Liver (tissue), 9 donors: ENCODE data around the gene RYR2. TPM values are rescaled to one million over a fixed set of nuclear protein-coding genes. Genes with fewer than 3 reads are reported as not detected.

Experiments used
- DNase-seq: peaks from one replicate; pipeline ENCODE4 v3.0.0-alpha.2; 2017; ENCODE audit warnings: low spot score
- H3K27ac ChIP-seq, 2 donors: one replicate each; pipeline ENCODE4 v1.7.0; 2013; ENCODE audit warnings: inconsistent platforms in 2 of 2, low read length in 2 of 2, control low read depth in 1 of 2, low read depth in 1 of 2, mild to moderate bottlenecking in 1 of 2
- H3K27me3 ChIP-seq, 4 donors: one replicate each; pipeline versions ENCODE4 v1.6.1 to v1.7.0; 2013; ENCODE audit warnings: low read length in 3 of 4, inconsistent platforms in 1 of 4, mild to moderate bottlenecking in 1 of 4, moderate library complexity in 1 of 4; ENCODE audit not compliant: control insufficient read depth in 4 of 4, insufficient read depth in 4 of 4
- H3K36me3 ChIP-seq, 4 donors: one replicate each; pipeline versions ENCODE4 v1.6.1 to v1.7.0; 2013; ENCODE audit warnings: low read length in 3 of 4, mild to moderate bottlenecking in 3 of 4, low read depth in 1 of 4, moderate library complexity in 1 of 4; ENCODE audit not compliant: control insufficient read depth in 4 of 4, insufficient read depth in 3 of 4
- H3K4me1 ChIP-seq, 4 donors: one replicate each; pipeline versions ENCODE4 v1.6.1 to v1.7.0; 2013; ENCODE audit warnings: low read length in 3 of 4, mild to moderate bottlenecking in 3 of 4, moderate library complexity in 1 of 4; ENCODE audit not compliant: control insufficient read depth in 4 of 4, insufficient read depth in 4 of 4
- H3K4me3 ChIP-seq, 3 donors: one replicate each; pipeline versions ENCODE4 v1.6.1 to v1.7.0; 2013; ENCODE audit warnings: low read length in 3 of 3, control low read depth in 1 of 3, low read depth in 1 of 3, mild to moderate bottlenecking in 1 of 3
- H3K9ac ChIP-seq, 2 donors: one replicate each; pipeline ENCODE4 v1.7.0; 2013; ENCODE audit warnings: low read length in 2 of 2, mild to moderate bottlenecking in 2 of 2, moderate library complexity in 2 of 2, control low read depth in 1 of 2, low read depth in 1 of 2
- H3K9me3 ChIP-seq, 4 donors: one replicate each; pipeline versions ENCODE4 v1.6.1 to v1.7.0; 2013; ENCODE audit warnings: low read length in 3 of 4; ENCODE audit not compliant: control insufficient read depth in 4 of 4
- EGR1 ChIP-seq, 2 donors: IDR thresholded peaks; 2 replicates each; pipeline ENCODE4 v1.6.1; 2016 to 2018; ENCODE audit warnings: antibody characterized with exemption in 2 of 2, low read depth in 2 of 2
- FOXA1 ChIP-seq: IDR thresholded peaks from 2 replicates; pipeline ENCODE4 v1.6.1; 2016; ENCODE audit warnings: antibody characterized with exemption
- FOXA2 ChIP-seq: IDR thresholded peaks from 2 replicates; pipeline ENCODE4 v1.6.1; 2016; ENCODE audit warnings: antibody characterized with exemption
- GABPA ChIP-seq, 2 donors: IDR thresholded peaks in 1 of 2; conservative IDR thresholded peaks in 1 of 2; 2 replicates each; pipeline ENCODE4 v1.6.1; 2016; ENCODE audit warnings: antibody characterized with exemption in 2 of 2, mild to moderate bottlenecking in 1 of 2, moderate library complexity in 1 of 2
- HNF4A ChIP-seq, 2 donors: conservative IDR thresholded peaks; 2 replicates each; pipeline ENCODE4 v1.6.1; 2016; ENCODE audit warnings: antibody characterized with exemption in 2 of 2, mild to moderate bottlenecking in 2 of 2
- HNF4G ChIP-seq: IDR thresholded peaks from 2 replicates; pipeline ENCODE4 v1.6.1; 2016; ENCODE audit warnings: antibody characterized with exemption
- NR2F2 ChIP-seq: IDR thresholded peaks from 2 replicates; pipeline ENCODE4 v1.6.1; 2016; ENCODE audit warnings: antibody characterized with exemption
- RAD21 ChIP-seq, 2 donors: IDR thresholded peaks; 2 replicates each; pipeline ENCODE4 v1.6.1; 2016; ENCODE audit warnings: antibody characterized with exemption in 2 of 2, mild to moderate bottlenecking in 2 of 2
- RXRA ChIP-seq, 2 donors: IDR thresholded peaks; 2 replicates each; pipeline ENCODE4 v1.6.1; 2017 to 2018; ENCODE audit warnings: antibody characterized with exemption in 2 of 2, mild to moderate bottlenecking in 1 of 2
- SP1 ChIP-seq: IDR thresholded peaks from 2 replicates; pipeline ENCODE4 v1.6.1; 2018; ENCODE audit warnings: antibody characterized with exemption, mild to moderate bottlenecking
- TAF1 ChIP-seq: conservative IDR thresholded peaks from 2 replicates; pipeline ENCODE4 v1.6.1; 2016; ENCODE audit warnings: antibody characterized with exemption, mild to moderate bottlenecking
- YY1 ChIP-seq: IDR thresholded peaks from 2 replicates; pipeline ENCODE4 v1.6.1; 2016; ENCODE audit warnings: antibody characterized with exemption, mild to moderate bottlenecking
- WGBS: extraction: QIAGEN DNeasy Blood & Tissue Kit; methylation state at CpG from one replicate; pipeline ENCODE4 v1.1.7; 2013; 5-methylcytosine and 5-hydroxymethylcytosine counted together
- polyA plus RNA-seq, 2 donors: library from polyadenylated mRNA; stranded (reverse) in 1 of 2; unstranded in 1 of 2; fragments of 200-250 nt in 1 of 2; fragments of >200 nt in 1 of 2; fragmentation: Nextera tagmentation in 1 of 2; extraction: Ambion mirVana in 1 of 2; gene quantifications; one replicate each; pipeline versions ENCODE4 v1.2.1 to v1.2.3, GENCODE V29; 2013 to 2015
- total RNA-seq, 2 donors: library from RNA; depleted of rRNA; stranded (reverse); fragments of >200 nt; gene quantifications; one replicate each; pipeline ENCODE4 v1.2.3, GENCODE V29; 2014
- TF ChIP-seq, protein P1 (sequence below): IDR thresholded peaks from 2 replicates; pipeline ENCODE4 v1.6.1; 2016; ENCODE audit warnings: antibody characterized with exemption, mild to moderate bottlenecking
- TF ChIP-seq, protein P2 (sequence below): IDR thresholded peaks from 2 replicates; pipeline ENCODE4 v1.6.1; 2016; ENCODE audit warnings: antibody characterized with exemption
- TF ChIP-seq, protein P3 (sequence below): IDR thresholded peaks from 2 replicates; pipeline ENCODE4 v1.6.1; 2016; ENCODE audit warnings: antibody characterized with exemption
- TF ChIP-seq, protein P4 (sequence below): fragments of 150-350 bp; IDR thresholded peaks from 2 replicates; pipeline ENCODE4 v1.5.1; 2017; ENCODE audit warnings: improper control_type of control experiment, low read depth, low read length; ENCODE audit not compliant: missing input control
- TF ChIP-seq, protein P5 (sequence below): IDR thresholded peaks from 2 replicates; pipeline ENCODE4 v1.6.1; 2016; ENCODE audit warnings: antibody characterized with exemption
- donor health status: healthy.
- donor health status: healthy.
- donor health status: healthy.
- donor health status: healthy.
- donor health status: healthy.

The RYR2 gene
- total and polyA plus RNA-seq, 4 donors, result 0.06 to 0.75 (median 0.31) TPM

DNA sequence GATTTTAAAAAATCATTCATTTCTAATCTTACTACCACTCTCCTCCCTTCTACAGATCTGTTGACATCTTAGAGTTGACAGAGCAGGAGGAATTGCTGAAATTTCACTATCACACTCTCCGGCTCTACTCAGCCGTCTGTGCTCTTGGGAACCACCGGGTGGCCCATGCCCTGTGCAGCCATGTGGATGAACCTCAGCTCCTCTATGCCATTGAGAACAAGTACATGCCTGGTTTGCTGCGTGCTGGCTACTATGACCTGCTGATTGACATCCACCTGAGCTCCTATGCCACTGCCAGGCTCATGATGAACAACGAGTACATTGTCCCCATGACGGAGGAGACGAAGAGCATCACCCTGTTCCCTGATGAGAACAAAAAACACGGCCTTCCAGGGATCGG is 572.0 kb downstream of the RYR2 start:
- Histone ChIP-seq H3K4me1 (no peaks in the 10 kb centered on the region), H3K9me3 (peaks cover 2 to 4% (median 3%) of the 10 kb centered on the region in 4 donors), H3K9ac (no peak overlapping the region), H3K36me3 (no peaks in the 10 kb centered on the region), H3K4me3 (no peak overlapping the region), H3K27me3 (no peaks in the 10 kb centered on the region), H3K27ac (no peak overlapping the region)
- DNase-seq, result no peak
- 72% methylated on average over 9 of the region's 9 CpGs for WGBS
- no peak for TF ChIP-seq RAD21 (IDR thresholded peaks at IDR 0.05)
- TF ChIP-seq, protein P1, sequence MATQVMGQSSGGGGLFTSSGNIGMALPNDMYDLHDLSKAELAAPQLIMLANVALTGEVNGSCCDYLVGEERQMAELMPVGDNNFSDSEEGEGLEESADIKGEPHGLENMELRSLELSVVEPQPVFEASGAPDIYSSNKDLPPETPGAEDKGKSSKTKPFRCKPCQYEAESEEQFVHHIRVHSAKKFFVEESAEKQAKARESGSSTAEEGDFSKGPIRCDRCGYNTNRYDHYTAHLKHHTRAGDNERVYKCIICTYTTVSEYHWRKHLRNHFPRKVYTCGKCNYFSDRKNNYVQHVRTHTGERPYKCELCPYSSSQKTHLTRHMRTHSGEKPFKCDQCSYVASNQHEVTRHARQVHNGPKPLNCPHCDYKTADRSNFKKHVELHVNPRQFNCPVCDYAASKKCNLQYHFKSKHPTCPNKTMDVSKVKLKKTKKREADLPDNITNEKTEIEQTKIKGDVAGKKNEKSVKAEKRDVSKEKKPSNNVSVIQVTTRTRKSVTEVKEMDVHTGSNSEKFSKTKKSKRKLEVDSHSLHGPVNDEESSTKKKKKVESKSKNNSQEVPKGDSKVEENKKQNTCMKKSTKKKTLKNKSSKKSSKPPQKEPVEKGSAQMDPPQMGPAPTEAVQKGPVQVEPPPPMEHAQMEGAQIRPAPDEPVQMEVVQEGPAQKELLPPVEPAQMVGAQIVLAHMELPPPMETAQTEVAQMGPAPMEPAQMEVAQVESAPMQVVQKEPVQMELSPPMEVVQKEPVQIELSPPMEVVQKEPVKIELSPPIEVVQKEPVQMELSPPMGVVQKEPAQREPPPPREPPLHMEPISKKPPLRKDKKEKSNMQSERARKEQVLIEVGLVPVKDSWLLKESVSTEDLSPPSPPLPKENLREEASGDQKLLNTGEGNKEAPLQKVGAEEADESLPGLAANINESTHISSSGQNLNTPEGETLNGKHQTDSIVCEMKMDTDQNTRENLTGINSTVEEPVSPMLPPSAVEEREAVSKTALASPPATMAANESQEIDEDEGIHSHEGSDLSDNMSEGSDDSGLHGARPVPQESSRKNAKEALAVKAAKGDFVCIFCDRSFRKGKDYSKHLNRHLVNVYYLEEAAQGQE, result no peak
- TF ChIP-seq, protein P2, sequence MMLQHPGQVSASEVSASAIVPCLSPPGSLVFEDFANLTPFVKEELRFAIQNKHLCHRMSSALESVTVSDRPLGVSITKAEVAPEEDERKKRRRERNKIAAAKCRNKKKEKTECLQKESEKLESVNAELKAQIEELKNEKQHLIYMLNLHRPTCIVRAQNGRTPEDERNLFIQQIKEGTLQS, result no peak
- TF ChIP-seq, protein P3, sequence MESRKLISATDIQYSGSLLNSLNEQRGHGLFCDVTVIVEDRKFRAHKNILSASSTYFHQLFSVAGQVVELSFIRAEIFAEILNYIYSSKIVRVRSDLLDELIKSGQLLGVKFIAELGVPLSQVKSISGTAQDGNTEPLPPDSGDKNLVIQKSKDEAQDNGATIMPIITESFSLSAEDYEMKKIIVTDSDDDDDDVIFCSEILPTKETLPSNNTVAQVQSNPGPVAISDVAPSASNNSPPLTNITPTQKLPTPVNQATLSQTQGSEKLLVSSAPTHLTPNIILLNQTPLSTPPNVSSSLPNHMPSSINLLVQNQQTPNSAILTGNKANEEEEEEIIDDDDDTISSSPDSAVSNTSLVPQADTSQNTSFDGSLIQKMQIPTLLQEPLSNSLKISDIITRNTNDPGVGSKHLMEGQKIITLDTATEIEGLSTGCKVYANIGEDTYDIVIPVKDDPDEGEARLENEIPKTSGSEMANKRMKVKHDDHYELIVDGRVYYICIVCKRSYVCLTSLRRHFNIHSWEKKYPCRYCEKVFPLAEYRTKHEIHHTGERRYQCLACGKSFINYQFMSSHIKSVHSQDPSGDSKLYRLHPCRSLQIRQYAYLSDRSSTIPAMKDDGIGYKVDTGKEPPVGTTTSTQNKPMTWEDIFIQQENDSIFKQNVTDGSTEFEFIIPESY, result no peak
- no peak for TF ChIP-seq GABPA (IDR thresholded peaks at IDR 0.05 in 1 of 2, conservative IDR thresholded peaks at IDR 0.05 in 1 of 2)
- TF ChIP-seq, protein P4, sequence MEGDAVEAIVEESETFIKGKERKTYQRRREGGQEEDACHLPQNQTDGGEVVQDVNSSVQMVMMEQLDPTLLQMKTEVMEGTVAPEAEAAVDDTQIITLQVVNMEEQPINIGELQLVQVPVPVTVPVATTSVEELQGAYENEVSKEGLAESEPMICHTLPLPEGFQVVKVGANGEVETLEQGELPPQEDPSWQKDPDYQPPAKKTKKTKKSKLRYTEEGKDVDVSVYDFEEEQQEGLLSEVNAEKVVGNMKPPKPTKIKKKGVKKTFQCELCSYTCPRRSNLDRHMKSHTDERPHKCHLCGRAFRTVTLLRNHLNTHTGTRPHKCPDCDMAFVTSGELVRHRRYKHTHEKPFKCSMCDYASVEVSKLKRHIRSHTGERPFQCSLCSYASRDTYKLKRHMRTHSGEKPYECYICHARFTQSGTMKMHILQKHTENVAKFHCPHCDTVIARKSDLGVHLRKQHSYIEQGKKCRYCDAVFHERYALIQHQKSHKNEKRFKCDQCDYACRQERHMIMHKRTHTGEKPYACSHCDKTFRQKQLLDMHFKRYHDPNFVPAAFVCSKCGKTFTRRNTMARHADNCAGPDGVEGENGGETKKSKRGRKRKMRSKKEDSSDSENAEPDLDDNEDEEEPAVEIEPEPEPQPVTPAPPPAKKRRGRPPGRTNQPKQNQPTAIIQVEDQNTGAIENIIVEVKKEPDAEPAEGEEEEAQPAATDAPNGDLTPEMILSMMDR, result no peak
- TF ChIP-seq, protein P5, sequence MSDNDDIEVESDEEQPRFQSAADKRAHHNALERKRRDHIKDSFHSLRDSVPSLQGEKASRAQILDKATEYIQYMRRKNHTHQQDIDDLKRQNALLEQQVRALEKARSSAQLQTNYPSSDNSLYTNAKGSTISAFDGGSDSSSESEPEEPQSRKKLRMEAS, result no peak
- no peak for TF ChIP-seq SP1
- no peak for TF ChIP-seq HNF4A (conservative IDR thresholded peaks at IDR 0.05)
- TF ChIP-seq EGR1 (IDR thresholded peaks at IDR 0.05; ENCODE audit: low read depth in 2 of 2), result no peak
- TF ChIP-seq TAF1, result no peak
- TF ChIP-seq RXRA (IDR thresholded peaks at IDR 0.05), result no peak
- TF ChIP-seq HNF4G, result no peak
- TF ChIP-seq YY1, result no peak
- TF ChIP-seq FOXA2, result no peak
- no peak for TF ChIP-seq NR2F2

DNA sequence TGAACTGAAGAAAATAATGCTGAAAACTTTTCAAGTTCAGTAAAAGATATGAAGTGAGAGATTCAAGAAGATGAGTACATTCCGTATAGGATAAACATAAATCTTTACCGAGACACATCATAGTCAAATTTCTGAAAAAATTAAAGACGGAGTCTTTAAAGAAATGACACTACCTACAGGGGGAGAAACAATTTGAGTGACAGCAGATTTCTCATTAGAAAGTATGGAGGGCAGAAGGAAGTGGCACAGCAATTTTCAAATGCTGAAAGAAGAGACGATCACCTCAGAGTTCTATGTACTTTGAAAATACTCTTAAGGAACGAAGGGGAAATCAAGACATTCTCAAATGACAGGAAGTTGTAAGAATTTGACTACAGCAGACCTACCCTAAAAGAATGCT is 577.6 kb downstream of the RYR2 start:
- 88% methylated on average over 5 of the region's 5 CpGs for WGBS
- Histone ChIP-seq H3K36me3 (no peaks in the 10 kb centered on the region), H3K4me3 (no peak overlapping the region), H3K4me1 (no peaks in the 10 kb centered on the region), H3K27ac (no peak overlapping the region), H3K27me3 (no peaks in the 10 kb centered on the region), H3K9me3 (peaks cover 2 to 6% (median 4%) of the 10 kb centered on the region in 4 donors), H3K9ac (no peak overlapping the region)
- DNase-seq, result no peak
- TF ChIP-seq FOXA1, result no peak
